GM12864 (cell line): ENCODE results near the gene CFAP97D2.

ENCODE experiments used
- DNase-seq: peaks from one replicate; pipeline ENCODE4 v3.0.0-alpha.2; 2011; ENCODE audit warnings: low read depth
- H3K4me3 ChIP-seq: 2 replicates; pipeline ENCODE4 v1.5.1; 2011; ENCODE audit warnings: mild to moderate bottlenecking, low read depth, low read length, control low read depth
- TF ChIP-seq, protein P1 (sequence below): IDR thresholded peaks from 2 replicates; pipeline ENCODE4 v1.5.1; 2011; ENCODE audit warnings: low read depth, mild to moderate bottlenecking, moderate library complexity, low read length, control low read depth, inconsistent platforms; ENCODE audit errors: missing control alignments

CFAP97D2 gene

DNA sequence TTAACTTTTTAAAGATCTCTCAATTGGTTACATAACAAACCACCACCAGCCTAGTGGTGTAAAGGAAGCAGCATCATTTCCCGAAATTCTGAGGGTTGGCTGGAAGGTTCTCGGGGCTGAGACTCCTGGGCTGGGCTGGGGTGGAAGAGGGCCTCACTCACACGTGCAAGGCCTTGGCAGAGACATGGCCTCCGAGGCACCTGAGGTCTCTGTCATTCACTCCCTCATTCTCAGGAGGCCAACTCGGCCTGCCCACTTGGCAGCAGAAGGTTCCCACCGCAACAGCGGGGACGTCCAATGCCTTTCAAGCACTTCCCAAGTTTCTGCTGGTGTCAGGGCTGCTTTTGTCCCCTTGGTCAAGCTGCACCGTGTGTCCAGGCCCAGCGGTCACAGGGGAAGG is 28.0 kb upstream of the CFAP97D2 start:
- no peak for DNase-seq
- no peak overlapping the region for H3K4me3 ChIP-seq
- TF ChIP-seq, protein P1, sequence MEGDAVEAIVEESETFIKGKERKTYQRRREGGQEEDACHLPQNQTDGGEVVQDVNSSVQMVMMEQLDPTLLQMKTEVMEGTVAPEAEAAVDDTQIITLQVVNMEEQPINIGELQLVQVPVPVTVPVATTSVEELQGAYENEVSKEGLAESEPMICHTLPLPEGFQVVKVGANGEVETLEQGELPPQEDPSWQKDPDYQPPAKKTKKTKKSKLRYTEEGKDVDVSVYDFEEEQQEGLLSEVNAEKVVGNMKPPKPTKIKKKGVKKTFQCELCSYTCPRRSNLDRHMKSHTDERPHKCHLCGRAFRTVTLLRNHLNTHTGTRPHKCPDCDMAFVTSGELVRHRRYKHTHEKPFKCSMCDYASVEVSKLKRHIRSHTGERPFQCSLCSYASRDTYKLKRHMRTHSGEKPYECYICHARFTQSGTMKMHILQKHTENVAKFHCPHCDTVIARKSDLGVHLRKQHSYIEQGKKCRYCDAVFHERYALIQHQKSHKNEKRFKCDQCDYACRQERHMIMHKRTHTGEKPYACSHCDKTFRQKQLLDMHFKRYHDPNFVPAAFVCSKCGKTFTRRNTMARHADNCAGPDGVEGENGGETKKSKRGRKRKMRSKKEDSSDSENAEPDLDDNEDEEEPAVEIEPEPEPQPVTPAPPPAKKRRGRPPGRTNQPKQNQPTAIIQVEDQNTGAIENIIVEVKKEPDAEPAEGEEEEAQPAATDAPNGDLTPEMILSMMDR = no peak

DNA sequence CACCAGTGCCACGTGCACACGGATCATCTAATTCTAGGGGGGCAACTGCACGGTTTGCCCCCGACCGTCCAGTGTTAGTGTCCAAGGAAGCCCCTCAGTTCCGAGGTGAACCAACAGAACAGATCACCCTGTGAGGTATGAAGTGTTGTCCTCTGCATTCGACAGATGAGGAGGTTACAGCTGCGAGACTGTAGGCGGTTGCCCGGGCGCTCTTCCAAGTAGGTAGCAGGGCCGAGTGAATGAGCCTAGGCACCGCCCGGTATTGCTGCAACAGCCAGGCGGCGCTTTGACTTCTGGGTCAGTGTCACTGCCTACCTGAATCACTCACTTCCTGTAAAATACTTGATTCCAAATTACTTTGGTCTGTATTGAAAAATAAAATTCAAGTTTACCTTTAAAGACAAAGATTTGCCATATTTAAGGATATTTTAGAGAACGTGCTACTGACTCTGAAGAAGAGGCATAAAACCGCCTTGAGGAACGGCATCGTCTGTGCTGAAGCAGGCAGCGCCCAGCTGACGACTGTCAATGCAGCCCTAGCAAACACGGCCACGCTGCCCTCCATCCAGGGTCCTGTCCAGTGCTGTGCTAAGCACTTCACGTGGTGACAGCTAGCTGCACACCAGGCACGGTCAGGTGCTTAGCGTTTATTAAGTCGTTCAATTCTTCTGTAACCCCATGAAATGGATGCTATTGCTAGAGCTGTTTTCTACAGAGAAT is 27.3 kb upstream of the CFAP97D2 start:
- DNase-seq = no peak
- H3K4me3 ChIP-seq = no peak overlapping the region
- TF ChIP-seq, protein P1 = no peak

DNA sequence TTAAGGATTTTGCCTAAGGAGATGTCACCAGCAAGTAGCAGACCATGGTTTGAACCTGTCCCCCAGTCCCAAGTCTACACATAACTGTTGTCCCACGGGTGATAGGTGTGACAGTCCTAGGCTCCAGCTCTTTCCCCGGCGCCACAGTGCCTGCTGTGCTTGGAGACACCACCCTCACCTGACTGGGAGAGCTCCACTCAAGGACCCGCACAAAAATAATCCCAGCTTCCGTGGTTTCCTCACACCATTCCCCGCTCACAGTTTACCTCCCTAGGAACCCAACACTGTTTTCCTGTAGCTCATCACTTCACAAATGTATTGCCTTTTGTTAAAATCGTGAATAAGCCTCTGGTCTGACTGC is 26.8 kb upstream of the CFAP97D2 start:
- H3K4me3 ChIP-seq = no peak overlapping the region
- TF ChIP-seq, protein P1 = no peak
- DNase-seq = no peak

DNA sequence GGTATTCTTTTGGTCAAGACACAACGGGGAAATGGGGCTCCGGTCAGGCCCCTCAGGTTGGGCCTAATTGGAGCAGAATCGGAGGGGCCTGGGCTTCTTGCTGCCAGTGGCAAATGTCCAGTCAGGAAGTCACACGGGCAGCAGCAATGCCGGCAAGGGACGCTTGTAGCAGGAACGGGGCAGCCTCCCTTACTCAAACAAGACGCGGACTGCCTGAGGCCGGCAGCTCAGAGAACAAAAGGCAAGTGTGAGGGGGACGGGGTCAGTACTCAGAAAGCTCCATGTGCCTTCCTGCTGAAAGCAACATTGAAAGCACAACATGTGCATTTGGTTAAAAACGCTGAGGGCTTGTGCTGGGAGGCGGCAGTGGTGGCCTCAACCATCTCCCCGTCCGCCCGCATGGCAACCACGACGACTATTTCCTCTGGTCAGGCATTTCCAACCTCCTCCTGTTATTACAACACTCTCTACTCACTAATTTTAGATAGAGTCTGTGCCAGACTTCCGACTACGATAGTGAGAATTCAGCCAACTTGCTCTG is 26.2 kb upstream of the CFAP97D2 start:
- no peak for DNase-seq
- no peak overlapping the region for H3K4me3 ChIP-seq
- TF ChIP-seq, protein P1 = no peak

DNA sequence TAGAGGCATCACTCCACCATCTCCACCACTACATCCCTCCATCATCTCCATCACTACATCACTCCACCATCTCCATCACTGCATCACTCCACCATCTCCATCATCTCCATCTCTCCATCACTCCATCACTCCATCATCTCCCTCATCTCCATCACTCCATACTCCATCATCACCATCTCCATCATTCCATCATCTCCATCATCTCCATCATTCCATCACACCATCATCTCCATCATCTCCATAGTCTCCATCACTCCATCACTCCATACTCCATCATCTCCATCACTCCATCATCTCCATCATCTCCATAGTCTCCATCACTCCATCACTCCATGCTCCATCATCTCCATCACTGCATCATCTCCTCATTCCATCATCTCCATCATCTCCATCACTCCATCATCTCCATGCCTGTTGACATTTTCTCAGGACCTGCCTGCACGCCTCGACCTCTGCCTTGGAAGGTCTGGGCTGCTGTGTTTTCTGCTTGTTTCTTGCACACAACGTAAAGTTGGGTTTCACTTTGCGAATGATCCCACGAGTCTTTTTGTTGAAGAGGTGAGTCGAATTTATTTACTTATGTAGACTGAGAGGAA is 25.5 kb upstream of the CFAP97D2 start:
- no peak for DNase-seq
- H3K4me3 ChIP-seq = no peak overlapping the region
- TF ChIP-seq, protein P1 = no peak

DNA sequence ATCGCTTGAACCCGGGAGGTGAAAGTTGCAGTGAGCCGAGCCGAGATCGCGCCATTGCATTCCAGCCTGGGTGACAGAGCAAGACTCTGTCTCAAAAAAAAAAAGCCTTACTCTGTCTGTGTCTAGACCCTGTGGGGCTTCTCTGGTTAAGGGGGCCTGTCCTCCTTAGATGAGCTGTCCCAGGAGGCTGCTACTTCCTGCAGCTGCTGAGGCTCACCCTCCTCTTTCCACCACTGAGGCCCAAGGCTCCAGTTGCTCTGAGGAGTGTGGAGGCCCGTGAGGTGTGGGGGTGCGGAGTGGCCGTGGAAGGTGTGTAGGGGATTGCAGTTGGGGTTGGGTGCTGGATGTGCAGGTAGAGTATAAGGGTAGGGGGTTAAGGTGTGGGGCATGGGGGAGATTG is 24.6 kb upstream of the CFAP97D2 start:
- TF ChIP-seq, protein P1 = no peak
- H3K4me3 ChIP-seq = no peak overlapping the region

More for the DNA sequence above, 24.6 kb upstream of the CFAP97D2 start:
- DNase-seq = no peak
